H9 (cell line): Measurements from ENCODE around the gene ATRIP. TPM values are rescaled to one million over a fixed set of nuclear protein-coding genes. Genes with fewer than 3 reads are reported as not detected.

Experiments used
- DNase-seq: peaks from one replicate; pipeline ENCODE4 v3.0.0-alpha.2; 2017
- H2AFZ ChIP-seq: one replicate; pipeline ENCODE4 v1.6.1; 2013; ENCODE audit warnings: mild to moderate bottlenecking, low read length, control low read depth, moderate library complexity
- H2AK5ac ChIP-seq: 2 replicates; pipeline ENCODE4 v1.6.1; 2013; ENCODE audit warnings: low read length, control low read depth, mixed read lengths; ENCODE audit not compliant: insufficient read length
- H2BK120ac ChIP-seq: one replicate; pipeline ENCODE4 v1.6.1; 2013; ENCODE audit warnings: low read depth, mild to moderate bottlenecking, low read length, control low read depth, inconsistent platforms; ENCODE audit not compliant: poor library complexity, severe bottlenecking
- H2BK12ac ChIP-seq: 2 replicates; pipeline ENCODE4 v1.6.1; 2013; ENCODE audit warnings: low read length, control low read depth, mixed read lengths, low read depth; ENCODE audit not compliant: insufficient read length
- H2BK15ac ChIP-seq: 2 replicates; pipeline ENCODE4 v1.6.1; 2013; ENCODE audit warnings: low read depth, low read length, control low read depth
- H2BK20ac ChIP-seq: one replicate; pipeline ENCODE4 v1.6.1; 2013; ENCODE audit warnings: low read depth, mild to moderate bottlenecking, low read length, control low read depth, inconsistent platforms; ENCODE audit not compliant: poor library complexity, severe bottlenecking
- H2BK5ac ChIP-seq: 2 replicates; pipeline ENCODE4 v1.6.1; 2013; ENCODE audit warnings: low read length, control low read depth, mixed read lengths; ENCODE audit not compliant: insufficient read length
- H3K14ac ChIP-seq: 2 replicates; pipeline ENCODE4 v1.6.1; 2013; ENCODE audit warnings: low read length, control low read depth; ENCODE audit not compliant: insufficient read depth
- H3K18ac ChIP-seq: 2 replicates; pipeline ENCODE4 v1.6.1; 2013; ENCODE audit warnings: low read depth, mild to moderate bottlenecking, mixed read lengths, low read length, control low read depth; ENCODE audit not compliant: insufficient read length
- H3K23ac ChIP-seq: 2 replicates; pipeline ENCODE4 v1.6.1; 2013; ENCODE audit warnings: low read length, control low read depth, mixed read lengths, low read depth; ENCODE audit not compliant: insufficient read length
- H3K23me2 ChIP-seq: 2 replicates; pipeline ENCODE4 v1.6.1; 2013; ENCODE audit warnings: low read depth, mild to moderate bottlenecking, mixed read lengths, low read length, control low read depth; ENCODE audit not compliant: insufficient read length, poor library complexity, severe bottlenecking
- H3K27ac ChIP-seq: 2 replicates; pipeline ENCODE4 v1.5.1; 2013; ENCODE audit warnings: low read length, control low read depth, mixed read lengths, low read depth; ENCODE audit not compliant: insufficient read length
- H3K27me3 ChIP-seq: 2 replicates; pipeline ENCODE4 v1.6.1; 2013; ENCODE audit warnings: low read length, control low read depth, inconsistent platforms; ENCODE audit not compliant: insufficient read depth
- H3K4ac ChIP-seq: 2 replicates; pipeline ENCODE4 v1.6.1; 2013; ENCODE audit warnings: low read depth, mild to moderate bottlenecking, control low read depth, inconsistent platforms, low read length, moderate library complexity
- H3K4me1 ChIP-seq: 2 replicates; pipeline ENCODE4 v1.6.1; 2013; ENCODE audit warnings: low read length, control low read depth, inconsistent platforms; ENCODE audit not compliant: insufficient read depth
- H3K4me2 ChIP-seq: 2 replicates; pipeline ENCODE4 v1.6.1; 2013; ENCODE audit warnings: low read length, control low read depth, mixed read lengths; ENCODE audit not compliant: insufficient read length, insufficient read depth
- H3K56ac ChIP-seq: 2 replicates; pipeline ENCODE4 v1.6.1; 2013; ENCODE audit warnings: low read depth, mild to moderate bottlenecking, mixed read lengths, low read length, control low read depth; ENCODE audit not compliant: insufficient read length
- H3K79me1 ChIP-seq: 2 replicates; pipeline ENCODE4 v1.6.1; 2013; ENCODE audit warnings: low read depth, mild to moderate bottlenecking, moderate library complexity, low read length, control low read depth, inconsistent platforms; ENCODE audit not compliant: insufficient read depth, poor library complexity, severe bottlenecking
- H3K79me2 ChIP-seq: 2 replicates; pipeline ENCODE4 v1.6.1; 2013; ENCODE audit warnings: low read length, control low read depth, inconsistent platforms; ENCODE audit not compliant: insufficient read depth
- H3K9ac ChIP-seq: 2 replicates; pipeline ENCODE4 v1.6.1; 2013; ENCODE audit warnings: low read length, control low read depth, mixed read lengths; ENCODE audit not compliant: insufficient read length; ENCODE audit errors: extremely low read depth
- H3K9me3 ChIP-seq: one replicate; pipeline ENCODE4 v1.6.1; 2013; ENCODE audit warnings: low read depth, low read length, inconsistent platforms; ENCODE audit not compliant: control insufficient read depth
- H3T11ph ChIP-seq: one replicate; pipeline ENCODE4 v1.6.1; 2013; ENCODE audit warnings: mild to moderate bottlenecking, low read length, control low read depth, inconsistent platforms
- H4K20me1 ChIP-seq: one replicate; pipeline ENCODE4 v1.6.1; 2013; ENCODE audit not compliant: control insufficient read depth, insufficient read length, insufficient read depth
- H4K5ac ChIP-seq: 2 replicates; pipeline ENCODE4 v1.6.1; 2013; ENCODE audit warnings: low read depth, mild to moderate bottlenecking, mixed read lengths, low read length, control low read depth; ENCODE audit not compliant: insufficient read length
- H4K8ac ChIP-seq: replicated peaks from 2 replicates; pipeline ENCODE4 v1.6.1; 2013; ENCODE audit warnings: low read length, control low read depth, mixed read lengths, low read depth; ENCODE audit not compliant: insufficient read length
- H4K91ac ChIP-seq: 2 replicates; pipeline ENCODE4 v1.6.1; 2013; ENCODE audit warnings: low read depth, mild to moderate bottlenecking, moderate library complexity, mixed read lengths, low read length, control low read depth; ENCODE audit not compliant: insufficient read length
- H3K27ac Mint-ChIP-seq, 3 experiments: 2 replicates in 2 of 3; 3 replicates in 1 of 3; pipeline ENCODE4 v1.8.0; 2020 to 2021; ENCODE audit warnings: mixed read lengths in 3 of 3, mild to moderate bottlenecking in 1 of 3, moderate library complexity in 1 of 3
- H3K27me3 Mint-ChIP-seq: 2 replicates; pipeline ENCODE4 v1.8.0; 2021; ENCODE audit warnings: low read depth, mild to moderate bottlenecking, moderate library complexity, mixed read lengths
- H3K36me3 Mint-ChIP-seq, 3 experiments: 2 replicates in 2 of 3; 3 replicates in 1 of 3; pipeline ENCODE4 v1.8.0; 2020 to 2021; ENCODE audit warnings: low read depth in 3 of 3, mixed read lengths in 3 of 3; ENCODE audit not compliant: insufficient read depth in 1 of 3
- H3K4me1 Mint-ChIP-seq, 2 experiments: 2 replicates each; pipeline ENCODE4 v1.8.0; 2020; ENCODE audit warnings: mixed read lengths in 2 of 2
- H3K4me3 Mint-ChIP-seq, 2 experiments: 2 replicates in 1 of 2; 3 replicates in 1 of 2; pipeline ENCODE4 v1.8.0; 2020 to 2021; ENCODE audit warnings: mild to moderate bottlenecking in 2 of 2, mixed read lengths in 2 of 2, moderate library complexity in 1 of 2
- H3K9me3 Mint-ChIP-seq, 2 experiments: 2 replicates in 1 of 2; 3 replicates in 1 of 2; pipeline ENCODE4 v1.8.0; 2020; ENCODE audit warnings: mild to moderate bottlenecking in 2 of 2, mixed read lengths in 2 of 2, moderate library complexity in 1 of 2
- CTCF ChIP-seq: fragments of 200-600 bp; sonication (generic); conservative IDR thresholded peaks from 3 replicates; pipeline ENCODE4 v1.8.0; 2021; ENCODE audit warnings: antibody characterized with exemption, mild to moderate bottlenecking
- WGBS: extraction: QIAGEN DNeasy Blood & Tissue Kit; methylation state at CpG from one replicate; pipeline ENCODE4 v1.1.7; 2013; ENCODE audit warnings: missing lambda C conversion rate, low lambda C conversion rate, mixed read lengths; ENCODE audit not compliant: insufficient read length; ENCODE audit errors: extremely low coverage; 5-methylcytosine and 5-hydroxymethylcytosine counted together
- total RNA-seq: library from RNA; stranded (reverse); gene quantifications from 2 replicates; pipeline ENCODE4 v1.2.1, GENCODE V29; 2021

Gene ATRIP
- total RNA-seq, 1 experiment from 2014 or later, result 16.3 TPM

GRCh38 chr3:48423241-48423882 lies 23.2 kb upstream of the ATRIP start:
- no peak overlapping the region for H3K27ac ChIP-seq
- no peak overlapping the region for H2AK5ac ChIP-seq
- H2BK5ac ChIP-seq, result no peak overlapping the region
- H2BK120ac ChIP-seq, result no peak overlapping the region
- no peak overlapping the region for H3K18ac ChIP-seq
- H3K4me2 ChIP-seq, result no peak overlapping the region
- H2BK20ac ChIP-seq, result no peak overlapping the region
- H2BK15ac ChIP-seq, result no peak overlapping the region
- H3K79me2 ChIP-seq, result peaks cover 33% of the 10 kb centered on the region; the same call in 1 of the 2 replicates
- H2BK12ac ChIP-seq, result no peak overlapping the region
- no CpG with 5 or more reads among the region's 25 CpGs for WGBS
- H3K14ac ChIP-seq, result no peak overlapping the region; the same call in 1 of the 2 replicates
- no peak overlapping the region for H3K9ac ChIP-seq
- H3K4me1 Mint-ChIP-seq, result peaks cover 30 to 33% of the 10 kb centered on the region in 2 experiments
- H3K9me3 ChIP-seq, result no peaks in the 10 kb centered on the region
- no peak overlapping the region for H3K23ac ChIP-seq
- H4K5ac ChIP-seq, result no peak overlapping the region
- no peaks in the 10 kb centered on the region for H4K20me1 ChIP-seq
- H3K56ac ChIP-seq, result no peak overlapping the region
- H3T11ph ChIP-seq, result no peak overlapping the region
- H3K9me3 Mint-ChIP-seq, result no peaks in the 10 kb centered on the region
- DNase-seq, result no peak
- H3K27me3 ChIP-seq, result no peaks in the 10 kb centered on the region
- H3K23me2 ChIP-seq, result peaks cover 7% of the 10 kb centered on the region
- H4K8ac ChIP-seq, result no peak overlapping the region
- no peak overlapping the region for H2AFZ ChIP-seq
- H3K27ac Mint-ChIP-seq, result peak overlapping the region in 2 of 3 experiments; percentile 17 to 39; a peak in 3 of 7 replicates
- H3K4me1 ChIP-seq, result peaks cover 9% of the 10 kb centered on the region; the same call in 1 of the 2 replicates
- H3K79me1 ChIP-seq, result no peaks in the 10 kb centered on the region
- H3K4ac ChIP-seq, result no peak overlapping the region
- peaks cover 20 to 50% (median 49%) of the 10 kb centered on the region in 3 experiments; a peak in 6 of 7 replicates for H3K36me3 Mint-ChIP-seq
- no peak overlapping the region for H4K91ac ChIP-seq
- H3K27me3 Mint-ChIP-seq, result no peaks in the 10 kb centered on the region
- H3K4me3 Mint-ChIP-seq, result no peak overlapping the region; a peak in 1 of 5 replicates
- TF ChIP-seq CTCF, result no peak
